COLO668 (cell line): Measurements from ENCODE around the gene CRYBA4.
A peak's percentile ranks its signal among the peaks of the same experiment; 100 is the strongest.

ENCODE experiments used
- DNase-seq: peaks from one replicate; lab custom pipeline; 2025; ENCODE audit not compliant: unreplicated experiment; lab: John Stamatoyannopoulos, UW

CRYBA4 gene

DNA sequence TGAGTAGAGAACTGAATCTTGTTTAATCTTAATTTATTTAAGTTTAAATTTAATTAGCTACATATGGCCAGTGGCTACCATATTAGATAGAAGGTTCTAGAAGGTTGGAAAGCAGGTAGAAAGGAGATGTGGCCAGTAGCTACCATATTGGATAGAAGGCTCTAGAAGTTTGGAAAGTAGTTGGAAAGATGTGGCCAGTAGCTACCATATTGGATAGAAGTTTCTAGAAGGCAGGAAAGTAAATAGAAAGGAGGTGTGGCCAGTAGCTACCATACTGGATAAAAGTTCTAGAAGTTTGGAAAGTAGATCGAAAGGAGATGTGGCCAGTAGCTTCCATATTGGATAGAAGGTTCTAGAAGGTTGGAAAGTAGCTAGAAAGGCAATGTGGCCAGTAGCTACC lies 2.2 kb downstream of the CRYBA4 start:
- DNase-seq = no peak

- no peak for DNase-seq
These were observed 3.0 kb downstream of the CRYBA4 start for GRCh38 chr22:26624803-26625202.

DNA sequence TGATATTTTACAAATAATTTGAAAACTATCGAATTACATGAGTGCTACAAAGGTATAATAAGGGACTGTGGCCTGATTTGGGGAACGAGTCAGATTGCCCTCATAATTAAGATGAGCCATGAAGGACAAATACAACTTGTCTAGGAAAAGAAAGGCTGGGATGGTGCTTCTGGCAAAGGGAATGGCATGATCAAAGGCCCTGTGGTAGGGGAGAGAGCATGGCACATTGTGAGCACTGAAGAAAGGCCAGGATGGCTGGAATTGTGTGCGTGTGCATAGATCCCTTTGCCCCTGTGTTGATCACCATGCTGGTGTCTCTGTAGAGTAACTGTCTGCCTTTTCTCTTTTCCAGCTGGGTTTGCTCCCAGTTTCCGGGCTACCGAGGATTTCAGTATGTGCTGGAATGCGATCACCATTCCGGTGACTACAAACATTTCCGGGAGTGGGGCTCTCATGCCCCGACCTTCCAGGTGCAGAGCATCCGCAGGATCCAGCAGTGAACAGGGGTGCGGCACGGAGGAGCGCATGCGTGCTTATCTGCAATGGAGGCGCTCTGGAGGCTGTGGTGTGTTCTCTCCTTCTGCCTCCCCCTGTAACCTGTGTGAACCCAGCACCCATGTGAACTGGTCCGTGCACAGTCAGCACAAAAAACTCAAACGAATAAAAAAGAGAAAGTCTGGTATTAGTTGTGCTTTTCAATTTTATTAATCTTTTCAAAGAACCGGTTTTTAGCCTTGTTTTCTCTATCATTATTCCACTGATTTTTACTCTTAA lies 8.4 kb downstream of the CRYBA4 start:
- DNase-seq = no peak

GRCh38 chr22:26631282-26631681 lies 9.5 kb downstream of the CRYBA4 start:
- no peak for DNase-seq

GRCh38 chr22:26632422-26633155 lies 10.8 kb downstream of the CRYBA4 start:
- no peak for DNase-seq

- DNase-seq = no peak
These were observed 12.4 kb downstream of the CRYBA4 start for GRCh38 chr22:26634189-26634588.

- no peak for DNase-seq
These were observed 13.4 kb downstream of the CRYBA4 start for GRCh38 chr22:26635117-26635516.

- no peak for DNase-seq
These were observed 14.5 kb downstream of the CRYBA4 start for GRCh38 chr22:26636296-26636695.

- DNase-seq = peak; percentile 11
These were observed 21.0 kb downstream of the CRYBA4 start for GRCh38 chr22:26642465-26643417.

GRCh38 chr22:26643418-26644100 lies 21.8 kb downstream of the CRYBA4 start:
- no peak for DNase-seq

DNA sequence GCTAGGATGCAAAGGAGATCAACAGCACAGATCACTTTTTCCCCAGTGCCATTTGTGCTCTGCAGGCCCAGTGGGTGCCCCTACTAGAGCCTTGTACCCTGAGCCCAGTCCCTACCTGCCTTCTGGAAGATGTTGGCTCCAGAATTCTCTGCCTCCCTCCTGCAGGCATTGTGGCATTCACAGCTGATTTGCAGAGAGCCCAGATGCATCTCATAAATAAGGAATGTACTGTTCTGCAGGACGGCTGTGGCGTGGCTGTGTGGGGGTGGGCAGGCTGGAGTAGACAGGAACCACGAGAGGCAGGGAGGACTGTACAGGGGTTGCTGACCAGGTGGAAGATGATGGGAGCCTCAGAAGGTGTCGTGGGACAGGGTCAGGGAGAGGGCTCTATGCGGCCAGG lies 24.4 kb downstream of the CRYBA4 start:
- peak; percentile 54 for DNase-seq

DNA sequence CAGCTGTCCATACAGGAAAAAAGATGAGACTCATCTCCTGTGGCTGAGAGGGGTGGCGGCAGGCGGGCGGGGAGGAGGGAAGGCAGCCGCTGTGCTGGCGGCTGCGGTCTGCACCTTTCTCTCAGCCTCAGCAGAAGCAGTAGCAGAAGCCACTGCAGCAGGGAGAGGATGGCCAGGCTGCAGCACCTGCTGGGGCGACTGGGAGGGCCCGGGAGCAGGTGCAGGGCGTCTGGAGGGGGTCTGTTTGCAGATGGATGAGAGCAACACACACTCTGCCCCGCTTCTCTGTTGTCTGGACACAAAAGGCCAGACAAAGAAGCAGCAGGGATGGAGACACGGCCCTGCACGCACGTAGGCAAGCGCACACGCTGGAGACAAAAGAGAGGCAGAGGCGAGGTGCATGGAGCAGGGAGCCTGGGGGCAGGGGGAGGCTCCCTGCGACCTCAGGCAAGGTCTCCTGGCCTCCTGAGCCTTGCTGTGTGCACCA lies 26.3 kb downstream of the CRYBA4 start:
- DNase-seq = peak; percentile 95

DNA sequence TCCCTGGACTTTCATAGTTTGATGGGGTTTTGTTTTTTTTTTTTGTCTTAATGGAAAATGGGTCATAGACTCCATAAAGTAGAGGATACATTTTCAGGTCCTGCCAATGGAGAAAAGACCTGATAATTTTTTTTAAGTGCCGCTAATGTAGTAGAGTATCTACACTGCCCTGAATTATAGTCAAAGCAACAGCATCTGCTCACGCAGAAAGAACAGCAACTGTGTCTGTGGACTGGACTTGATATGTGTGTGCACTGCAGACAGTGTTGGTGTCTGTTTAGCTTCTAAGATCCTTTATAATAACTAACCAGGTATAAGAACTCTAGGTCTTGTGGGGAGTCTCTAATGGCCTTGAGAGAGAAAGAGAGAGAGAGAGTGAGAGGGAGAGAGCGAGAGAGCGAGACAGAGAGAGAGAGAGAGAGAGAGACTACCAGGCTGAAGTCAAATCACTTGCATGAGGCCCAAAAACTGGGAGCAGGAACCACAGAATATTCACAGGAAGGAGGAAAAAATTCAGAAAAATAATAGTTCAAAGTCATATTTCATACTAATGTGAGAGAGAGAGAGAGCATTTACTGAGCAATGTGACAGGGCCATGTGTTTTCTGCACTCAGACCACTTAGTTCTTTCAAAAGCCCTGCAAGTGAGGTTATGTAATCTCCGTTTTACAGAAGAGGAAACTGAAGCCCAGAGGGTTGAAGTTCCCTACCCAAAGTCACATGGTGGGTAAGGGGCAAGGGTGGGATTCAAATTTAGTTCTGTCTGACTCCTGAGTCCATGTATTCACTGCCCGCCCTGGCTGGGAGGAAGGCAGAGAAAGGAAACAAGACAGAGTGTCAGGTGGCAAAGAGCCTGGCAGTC lies 27.0 kb downstream of the CRYBA4 start:
- peak; percentile 26 for DNase-seq

- no peak for DNase-seq
These were observed 29.1 kb downstream of the CRYBA4 start for GRCh38 chr22:26650722-26651421.

GRCh38 chr22:26651815-26652214 lies 30.1 kb downstream of the CRYBA4 start:
- DNase-seq = no peak

DNA sequence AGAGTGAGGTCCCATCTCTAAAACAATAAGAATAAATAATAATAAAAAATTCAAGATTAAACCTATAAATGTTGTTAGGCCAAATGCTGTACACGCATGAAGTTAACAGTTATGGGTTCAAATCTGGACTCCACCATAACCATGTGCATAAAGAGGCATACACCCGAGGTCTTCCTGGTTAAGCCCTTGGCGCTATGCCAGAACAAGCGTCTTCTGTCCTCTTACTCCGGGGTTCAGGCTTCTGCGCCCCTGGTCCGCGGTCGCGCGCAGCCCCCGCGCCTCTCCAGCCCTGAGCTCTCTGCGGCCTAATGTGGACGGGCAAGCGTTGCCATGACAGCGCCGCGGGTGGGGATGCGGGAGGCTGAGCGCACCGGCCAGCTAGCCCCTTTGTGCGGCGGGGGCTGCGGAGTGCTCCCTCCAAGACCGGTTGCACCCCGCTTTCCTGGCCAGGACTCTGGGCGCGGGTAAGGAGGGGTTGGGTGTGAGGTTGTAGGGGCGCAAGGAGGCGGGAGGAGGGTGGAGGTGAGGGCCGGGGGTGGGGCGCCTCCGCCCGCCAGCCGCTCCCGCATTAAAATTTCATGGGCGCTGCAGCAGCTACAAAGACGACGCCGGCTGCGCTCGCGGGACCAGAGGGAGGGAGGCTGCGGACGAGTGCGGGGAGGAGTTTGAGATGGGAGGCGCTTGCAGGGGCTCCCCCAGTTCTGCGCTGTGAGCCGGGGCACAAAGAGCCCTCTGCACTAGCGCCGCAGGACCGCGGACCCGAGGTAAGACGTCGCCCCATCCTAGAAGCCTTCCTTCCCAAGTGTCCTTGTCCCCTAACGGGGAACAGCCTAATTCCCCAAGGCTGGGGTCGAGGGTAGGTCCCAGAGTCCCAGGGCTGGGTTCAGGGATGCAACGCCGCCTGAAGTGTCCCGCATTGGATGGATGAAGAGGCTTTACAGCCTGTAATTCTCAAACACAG lies 35.4 kb downstream of the CRYBA4 start, which contains the start of gene MIAT:
MIAT (plus strand) TSS at position 698 of the 961 bp plus-strand sequence.
- peak; percentile 83 for DNase-seq

GRCh38 chr22:26658161-26658560 lies 36.4 kb downstream of the CRYBA4 start:
- DNase-seq = peak; percentile 36
